Activated CD8-positive, alpha-beta memory T cell treated with anti-CD3 and anti-CD28 coated beads, Interleukin-2, amount 50 U/mL, for 24 hours (primary cell): ENCODE data around the gene POLR2L.

ENCODE experiments used
- DNase-seq: peaks from one replicate; pipeline ENCODE4 v3.0.0-alpha.2; 2020; ENCODE audit errors: extremely low read depth

POLR2L gene

DNA sequence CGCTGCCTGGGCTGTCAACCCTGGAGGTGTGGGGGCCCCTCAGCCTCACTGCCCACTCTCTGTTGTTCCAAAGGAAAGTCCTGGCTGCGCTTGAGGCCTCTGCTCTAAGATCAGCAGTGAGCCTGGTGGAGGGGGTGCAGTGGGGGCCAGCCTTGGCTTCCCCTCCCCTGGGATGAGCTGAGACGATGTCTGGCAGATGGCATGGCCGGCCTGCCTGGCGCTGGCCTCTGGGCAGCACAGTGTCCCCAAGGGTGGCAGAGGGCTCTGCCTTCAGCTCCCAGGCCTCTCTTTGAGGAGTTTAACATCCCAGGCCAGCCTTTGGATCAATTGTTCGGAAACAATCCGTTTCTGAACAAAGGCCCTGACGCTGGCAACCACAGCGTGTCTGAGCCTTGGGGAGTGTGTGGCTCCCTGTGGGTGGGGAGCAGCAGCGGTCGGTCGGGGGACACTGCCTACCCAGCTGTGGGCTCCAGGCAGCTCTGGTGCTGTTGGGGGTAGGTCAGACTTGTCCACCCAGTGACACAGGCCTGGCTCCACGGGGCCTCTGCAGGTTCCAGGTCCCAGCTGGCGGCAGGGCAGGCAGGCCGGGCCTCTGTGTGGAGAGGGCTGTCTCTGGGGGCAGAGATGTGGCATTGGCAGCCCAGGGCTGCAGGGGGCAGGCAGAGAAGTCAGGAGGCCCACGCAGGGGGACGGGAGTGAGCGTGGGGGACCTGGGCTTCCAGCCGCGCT, 12.4 kb upstream of the POLR2L start:
- DNase-seq = no peak

GRCh38 chr11:853682-854448, 11.5 kb upstream of the POLR2L start:
- no peak for DNase-seq

GRCh38 chr11:852762-853161, 10.4 kb upstream of the POLR2L start:
- no peak for DNase-seq

GRCh38 chr11:850775-851763, 8.7 kb upstream of the POLR2L start:
- no peak for DNase-seq

- DNase-seq = no peak
These were observed 7.8 kb upstream of the POLR2L start for GRCh38 chr11:849951-850774.

- DNase-seq = no peak
These were observed 6.9 kb upstream of the POLR2L start for GRCh38 chr11:849104-849824.

DNA sequence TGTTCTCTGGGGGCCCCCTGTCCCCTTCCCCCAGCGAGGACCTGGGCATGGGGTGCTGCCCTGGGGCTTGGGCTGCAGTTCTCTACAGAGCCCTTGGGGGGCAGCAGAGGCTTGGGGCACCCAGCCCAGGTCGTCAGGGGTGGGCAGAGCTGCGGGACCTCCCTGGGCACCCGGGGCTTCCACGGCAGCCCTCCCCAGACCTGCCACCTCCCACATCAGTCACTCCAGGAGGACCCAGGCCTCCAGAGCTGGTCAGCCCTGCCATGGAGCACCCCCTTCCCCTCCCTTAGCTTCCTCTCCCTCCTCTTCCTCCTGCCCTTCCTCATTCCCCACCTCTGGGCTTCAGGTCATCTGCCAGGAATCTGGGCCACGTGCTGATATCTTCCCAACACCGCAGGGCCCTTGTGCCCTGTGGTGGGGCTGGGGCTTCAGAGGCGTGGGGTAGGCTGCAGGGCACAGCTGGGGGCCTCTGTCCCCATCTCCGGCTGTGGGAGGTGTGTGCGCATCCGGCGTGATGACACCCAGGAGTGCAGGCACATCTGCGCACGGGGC, 6.1 kb upstream of the POLR2L start:
- no peak for DNase-seq

- no peak for DNase-seq
These were observed 5.5 kb upstream of the POLR2L start for GRCh38 chr11:847876-848275.

DNA sequence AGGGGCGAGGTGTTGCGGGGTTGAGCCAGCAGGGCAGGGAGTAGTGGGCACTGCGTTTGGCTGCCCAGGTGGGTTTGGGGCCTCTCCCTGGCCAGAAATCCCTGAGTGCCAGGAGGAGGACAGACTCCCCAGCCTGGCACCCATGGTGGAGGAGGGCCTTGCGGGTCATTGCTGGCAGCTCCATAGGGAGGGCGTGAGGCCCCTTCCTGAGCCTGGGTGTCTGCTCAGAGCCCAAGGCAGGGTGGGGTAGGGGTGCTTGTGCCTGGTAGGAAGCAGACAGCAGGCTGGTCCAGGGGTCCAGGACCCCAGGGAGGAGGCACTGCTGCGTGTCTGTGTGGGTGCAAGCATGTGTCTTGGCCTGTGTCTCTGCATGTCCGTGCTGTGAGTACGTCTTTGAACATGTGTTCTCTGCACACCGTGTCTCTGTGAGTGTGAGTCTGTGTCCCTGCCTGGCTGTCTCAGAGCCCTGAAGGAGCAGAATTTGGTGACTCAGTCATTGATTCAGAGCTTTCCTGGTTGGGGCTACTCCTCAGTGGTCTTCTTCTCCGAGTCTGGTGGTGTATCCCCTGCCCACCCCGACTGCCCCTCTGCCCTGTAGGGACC, 4.3 kb upstream of the POLR2L start:
- no peak for DNase-seq

DNA sequence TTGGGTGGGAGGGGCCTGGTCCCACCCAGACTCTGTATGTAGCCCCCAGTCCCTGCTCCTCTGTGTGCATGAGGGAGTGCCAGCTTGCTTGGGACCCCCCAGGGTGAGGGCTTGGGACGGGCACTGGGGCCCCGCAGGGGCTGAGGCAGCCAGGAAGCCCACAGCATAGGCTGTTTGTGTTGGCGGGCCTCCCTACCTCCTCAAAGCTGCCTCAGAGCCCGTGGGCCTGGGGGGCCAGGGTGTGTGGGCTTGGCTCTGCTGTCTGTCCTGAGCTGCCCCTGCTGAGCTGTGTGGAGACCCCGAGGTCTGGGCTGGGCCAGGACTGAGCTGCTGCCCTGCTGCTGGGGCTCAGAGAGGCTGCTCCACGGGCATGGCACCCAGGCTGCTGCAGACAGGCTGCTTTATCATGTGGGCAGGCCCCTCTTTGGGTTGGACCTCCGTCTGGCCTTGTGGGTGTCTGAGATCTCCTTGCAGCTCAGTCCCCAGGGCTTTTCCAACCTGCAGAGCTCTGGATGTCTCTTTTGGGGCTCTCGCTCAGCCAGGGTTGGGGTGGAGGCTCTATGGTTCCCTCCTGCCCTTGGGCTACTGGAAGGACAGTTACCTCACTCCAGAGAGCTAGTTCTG, 3.7 kb upstream of the POLR2L start:
- DNase-seq = no peak

DNA sequence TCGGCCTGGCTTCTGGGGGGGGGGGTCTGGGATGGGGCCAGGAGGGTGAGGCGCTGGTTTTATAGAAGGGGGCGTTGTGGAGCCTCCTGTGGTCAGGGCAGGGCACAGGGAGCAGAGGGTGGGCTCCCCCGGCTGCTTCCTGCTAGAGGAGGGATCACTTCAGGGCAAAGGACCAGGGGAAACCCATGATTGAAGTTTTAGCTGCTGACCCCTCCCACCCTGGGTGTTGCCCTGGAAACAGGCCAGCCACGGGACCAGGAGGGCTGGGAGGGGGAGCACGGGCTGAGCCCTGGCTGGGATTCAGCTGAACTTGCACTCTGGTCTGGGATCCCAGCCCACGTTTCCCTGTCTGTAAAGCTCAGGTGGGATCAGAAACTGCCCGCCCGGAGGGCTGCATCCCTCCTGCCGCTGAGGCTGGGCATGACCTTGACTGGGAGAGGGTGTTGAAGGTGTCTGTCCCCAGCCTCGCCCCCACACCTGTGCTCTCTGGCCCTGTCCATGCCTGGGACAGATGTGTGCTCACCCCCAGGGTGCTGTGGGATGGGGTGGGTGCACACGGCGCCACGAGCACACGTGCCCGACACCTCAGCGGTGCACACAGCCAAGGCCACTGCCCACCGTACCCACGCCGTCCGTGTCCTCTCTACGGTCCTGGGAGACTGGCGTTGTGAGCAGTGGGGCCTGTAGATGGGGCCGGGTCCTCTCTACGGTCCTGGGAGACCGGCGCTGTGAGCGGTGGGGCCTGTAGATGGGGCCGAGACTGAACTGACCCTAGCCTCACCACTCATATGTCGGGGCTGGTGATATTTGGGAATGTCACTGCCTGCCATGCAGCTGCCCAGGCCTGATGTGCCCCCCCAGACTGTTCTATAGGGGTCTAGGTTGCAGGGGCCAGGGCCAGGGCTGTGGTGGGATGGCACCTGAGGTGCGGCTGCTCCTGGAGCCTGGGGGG, 2.6 kb upstream of the POLR2L start:
- DNase-seq = no peak

DNA sequence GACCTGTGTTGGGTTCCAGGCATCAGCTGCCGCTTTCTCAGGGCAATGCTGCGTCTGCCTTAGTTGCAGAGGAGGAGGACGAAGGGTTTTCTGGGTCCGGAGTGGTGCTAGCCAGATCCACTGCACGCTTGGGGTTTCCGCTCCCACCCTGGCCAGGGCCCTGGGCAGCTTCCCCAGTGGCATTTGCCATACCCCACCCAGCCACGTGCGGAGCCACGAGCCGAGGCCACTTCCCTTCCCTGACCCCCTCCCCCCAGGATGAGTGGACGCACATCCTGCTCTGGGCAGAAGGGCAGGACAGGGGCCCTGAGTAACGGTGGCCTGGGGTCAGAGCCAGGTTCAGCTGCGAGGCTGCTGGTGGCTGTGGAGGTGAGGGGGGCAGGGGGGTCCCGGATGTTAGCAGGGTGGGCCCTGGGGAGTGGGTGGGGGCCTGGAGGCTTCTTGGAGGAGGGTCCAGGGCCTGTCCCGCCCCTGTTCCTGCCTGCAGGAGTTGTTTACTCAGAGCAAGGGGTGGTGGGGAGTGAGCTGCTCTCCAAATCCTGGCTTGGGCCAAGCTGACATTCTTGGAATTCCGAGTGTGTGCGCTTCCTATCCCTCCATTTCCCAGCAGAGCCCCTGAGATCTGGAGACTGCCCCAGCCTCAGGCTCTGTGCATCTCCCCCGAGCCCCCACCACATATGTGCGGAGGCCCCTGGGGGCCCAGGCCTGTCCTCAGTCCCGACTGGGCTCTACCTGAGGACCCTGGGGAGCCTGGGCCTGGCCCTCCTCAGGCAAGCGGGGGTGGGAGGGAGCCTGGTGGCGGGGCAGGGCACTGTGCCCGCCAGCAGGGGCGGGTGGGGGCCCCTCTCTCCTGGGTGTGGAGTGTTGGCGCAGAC, 1.7 kb upstream of the POLR2L start:
- no peak for DNase-seq

DNA sequence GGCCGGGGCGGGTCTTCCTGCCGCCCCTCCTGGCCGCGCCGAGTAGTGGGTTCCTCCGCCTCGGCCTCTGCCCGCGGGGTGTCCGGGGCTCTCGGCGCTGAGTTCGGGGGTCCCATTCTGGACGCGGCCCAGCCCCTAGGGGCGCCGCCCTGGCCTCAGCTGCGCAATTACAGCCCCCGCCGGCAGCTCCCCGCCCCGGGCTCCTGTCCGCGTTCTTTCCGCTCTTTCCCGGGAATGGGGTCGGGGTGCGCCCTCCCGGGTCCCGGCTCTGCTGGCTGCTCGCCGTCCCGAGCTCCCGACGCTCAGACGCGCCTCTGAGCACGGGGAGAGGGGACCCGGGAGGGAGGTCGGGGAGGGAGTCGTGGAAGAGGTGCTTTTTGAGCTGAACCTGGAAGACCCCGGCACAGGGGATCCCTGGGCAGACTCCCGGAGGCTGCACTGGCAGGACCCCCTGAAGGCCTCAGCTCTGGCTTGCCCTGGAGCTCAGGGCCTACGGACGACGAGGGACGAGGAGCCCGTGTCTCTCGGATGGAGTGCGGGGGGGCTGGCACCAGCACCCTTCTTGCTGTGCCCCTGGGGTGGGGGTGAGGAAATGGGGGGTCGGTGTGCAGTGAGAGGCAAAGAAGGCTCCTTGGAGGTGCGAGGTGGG, 881 bp upstream of the POLR2L start:
- no peak for DNase-seq

- no peak for DNase-seq
These were observed 354 bp downstream of the POLR2L start for GRCh38 chr11:841981-842369.

- DNase-seq = no peak
These were observed 2.3 kb downstream of the POLR2L start for GRCh38 chr11:839875-840617.

- DNase-seq = no peak
These were observed 3.1 kb downstream of the POLR2L start for GRCh38 chr11:839280-839623.
